ENCODE data around the gene SELENBP1. TPM values are rescaled to one million over a fixed set of nuclear protein-coding genes. Genes with fewer than 3 reads are reported as not detected.
A peak's percentile ranks its signal among the peaks of the same experiment; 100 is the strongest.

Gene SELENBP1
- total and polyA plus RNA-seq, 9 of the 15 experiments (the other 6 are each of a cell fraction or from before 2014, with no cell fraction given): 25.8 to 81.2 (median 47.1) TPM

DNA sequence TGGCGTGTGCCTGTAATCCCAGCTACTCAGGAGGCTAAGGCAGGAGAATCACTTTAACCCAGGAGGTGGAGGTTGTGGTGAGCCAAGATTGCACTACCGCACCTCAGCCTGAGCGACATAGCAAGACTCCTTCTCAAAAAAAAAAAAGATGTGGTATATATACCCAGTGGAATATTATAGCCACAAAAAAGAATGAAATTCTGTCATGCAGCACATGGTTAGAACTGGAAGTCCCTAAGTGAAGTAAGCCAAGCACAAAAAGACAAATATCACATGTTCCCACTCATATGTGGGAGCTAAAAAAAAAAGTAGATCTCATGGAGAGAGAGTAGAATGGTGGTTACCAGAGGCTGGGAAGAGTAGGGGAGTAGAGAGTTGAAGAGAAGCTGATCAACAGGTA, 45.6 kb upstream of the SELENBP1 start:
- no peaks in the 10 kb centered on the region for H3K9me3 ChIP-seq (replicated peaks; ENCODE audit: control insufficient read depth, insufficient read depth, low read depth, low read length)
- WGBS (ENCODE audit: insufficient coverage, low coverage, missing lambda C conversion rate): 94% methylated on average over 3 of the region's 3 CpGs
- H3K27ac ChIP-seq (ENCODE audit: extremely low read depth, low read depth, low read length): no peak overlapping the region
- FAIRE-seq (no peak), DNase-seq (ENCODE audit: extremely low read depth in 1 of 4, low spot score in 3 of 4) (no peak), ATAC-seq (no peak)
- no TSS peak for BruUV-seq (replicated peaks)
- H2AFZ ChIP-seq (ENCODE audit: low read depth, low read length): no peak overlapping the region
- POLR2A ChIA-PET: interaction anchor here (0.9 to 2.0 kb wide), 5 partner anchors 9 to 106 kb away, joined by 3 to 7 read pairs (median 4); partner anchors contain the start of gene PSMB4
- H4K20me1 ChIP-seq (replicated peaks; ENCODE audit: control insufficient read depth, insufficient read depth, low read length): no peaks in the 10 kb centered on the region
- no peaks in the 10 kb centered on the region for H3K4me1 ChIP-seq (replicated peaks in 1 of 2; ENCODE audit: control insufficient read depth in 2 of 2, insufficient read depth in 2 of 2, low read length in 2 of 2)
- TF ChIP-seq, protein P1, sequence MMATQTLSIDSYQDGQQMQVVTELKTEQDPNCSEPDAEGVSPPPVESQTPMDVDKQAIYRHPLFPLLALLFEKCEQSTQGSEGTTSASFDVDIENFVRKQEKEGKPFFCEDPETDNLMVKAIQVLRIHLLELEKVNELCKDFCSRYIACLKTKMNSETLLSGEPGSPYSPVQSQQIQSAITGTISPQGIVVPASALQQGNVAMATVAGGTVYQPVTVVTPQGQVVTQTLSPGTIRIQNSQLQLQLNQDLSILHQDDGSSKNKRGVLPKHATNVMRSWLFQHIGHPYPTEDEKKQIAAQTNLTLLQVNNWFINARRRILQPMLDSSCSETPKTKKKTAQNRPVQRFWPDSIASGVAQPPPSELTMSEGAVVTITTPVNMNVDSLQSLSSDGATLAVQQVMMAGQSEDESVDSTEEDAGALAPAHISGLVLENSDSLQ (IDR thresholded peaks at IDR 0.05): no peak
- 0 out of 2 replicates have a peak, but pooled peaks have one; percentile 8 for TF ChIP-seq ELF4 (CRISPR knock-in tag; IDR thresholded peaks at IDR 0.05)
- in situ Hi-C loops (cut with MboI): no loop called here
- intact Hi-C loops (cut with micrococcal nuclease): no loop called here
- CTCF ChIA-PET (ENCODE audit: low intra/inter-chr PET ratio): no interaction called here
- H3K4me2 ChIP-seq (ENCODE audit: insufficient read depth, low read length): no peak overlapping the region
- H3K9me1 ChIP-seq (ENCODE audit: control insufficient read depth, insufficient read depth, low read length): no peaks in the 10 kb centered on the region
- H3K79me2 ChIP-seq (ENCODE audit: control insufficient read depth, insufficient read depth, low read length): no peaks in the 10 kb centered on the region
- no peak overlapping the region for H3K9ac ChIP-seq (ENCODE audit: insufficient read depth in 1 of 2, low read depth in 2 of 2, low read length in 2 of 2)
- peaks cover 70% of the 10 kb centered on the region for H3K36me3 ChIP-seq (ENCODE audit: control insufficient read depth, insufficient read depth, low read length)
- no peak overlapping the region for H3K4me3 ChIP-seq
- H3K27me3 ChIP-seq (ENCODE audit: control insufficient read depth in 2 of 2, insufficient read depth in 2 of 2, low read length in 2 of 2): no peaks in the 10 kb centered on the region

DNA sequence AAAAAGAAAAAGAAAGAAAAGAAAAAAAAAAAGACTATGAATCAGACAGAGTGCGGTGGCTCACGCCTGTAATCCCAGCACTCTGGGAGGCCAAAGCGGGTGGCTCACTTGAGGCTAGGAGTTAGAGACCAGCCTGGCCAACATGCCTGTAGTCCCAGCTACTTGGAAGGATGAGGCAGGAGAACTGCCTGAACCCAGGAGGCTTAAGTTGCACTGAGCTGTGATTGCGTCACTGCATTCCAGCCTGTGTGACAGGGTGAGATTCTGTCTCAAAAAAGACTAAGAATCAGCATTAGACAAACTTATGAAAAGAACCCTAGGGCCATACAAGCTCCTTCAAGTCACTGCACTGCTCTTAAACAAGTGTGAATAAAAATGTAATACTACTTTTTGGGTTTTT, 43.7 kb upstream of the SELENBP1 start:
- no peak overlapping the region for H3K9ac ChIP-seq (ENCODE audit: insufficient read depth in 1 of 2, low read depth in 2 of 2, low read length in 2 of 2)
- intact Hi-C loops (cut with micrococcal nuclease) (no loop called here), in situ Hi-C loops (cut with MboI) (no loop called here)
- DNase-seq (ENCODE audit: extremely low read depth in 1 of 4, low spot score in 3 of 4) (no peak), ATAC-seq (no peak), FAIRE-seq (no peak)
- POLR2A ChIA-PET: interaction anchor here (1.0 to 2.0 kb wide), 3 partner anchors 9 to 17 kb away, joined by 3 to 7 read pairs (median 4); partner anchors contain the start of gene PSMB4
- H3K9me1 ChIP-seq (ENCODE audit: control insufficient read depth, insufficient read depth, low read length): no peaks in the 10 kb centered on the region
- H3K4me2 ChIP-seq (ENCODE audit: insufficient read depth, low read length): no peak overlapping the region
- CTCF ChIA-PET (ENCODE audit: low intra/inter-chr PET ratio): no interaction called here
- H2AFZ ChIP-seq (ENCODE audit: low read depth, low read length): no peak overlapping the region
- no peaks in the 10 kb centered on the region for H3K27me3 ChIP-seq (ENCODE audit: control insufficient read depth in 2 of 2, insufficient read depth in 2 of 2, low read length in 2 of 2)
- H3K9me3 ChIP-seq (replicated peaks; ENCODE audit: control insufficient read depth, insufficient read depth, low read depth, low read length): no peaks in the 10 kb centered on the region
- no peaks in the 10 kb centered on the region for H3K79me2 ChIP-seq (ENCODE audit: control insufficient read depth, insufficient read depth, low read length)
- H3K4me1 ChIP-seq (replicated peaks in 1 of 2; ENCODE audit: control insufficient read depth in 2 of 2, insufficient read depth in 2 of 2, low read length in 2 of 2): no peaks in the 10 kb centered on the region
- BruUV-seq (replicated peaks): no TSS peak
- peaks cover 70% of the 10 kb centered on the region for H3K36me3 ChIP-seq (ENCODE audit: control insufficient read depth, insufficient read depth, low read length)
- no peak overlapping the region for H3K27ac ChIP-seq (ENCODE audit: extremely low read depth, low read depth, low read length)
- WGBS (ENCODE audit: insufficient coverage, low coverage, missing lambda C conversion rate): 100% methylated on average over 4 of the region's 4 CpGs
- no peak overlapping the region for H3K4me3 ChIP-seq
- no peaks in the 10 kb centered on the region for H4K20me1 ChIP-seq (replicated peaks; ENCODE audit: control insufficient read depth, insufficient read depth, low read length)
- TF ChIP-seq, protein P2, sequence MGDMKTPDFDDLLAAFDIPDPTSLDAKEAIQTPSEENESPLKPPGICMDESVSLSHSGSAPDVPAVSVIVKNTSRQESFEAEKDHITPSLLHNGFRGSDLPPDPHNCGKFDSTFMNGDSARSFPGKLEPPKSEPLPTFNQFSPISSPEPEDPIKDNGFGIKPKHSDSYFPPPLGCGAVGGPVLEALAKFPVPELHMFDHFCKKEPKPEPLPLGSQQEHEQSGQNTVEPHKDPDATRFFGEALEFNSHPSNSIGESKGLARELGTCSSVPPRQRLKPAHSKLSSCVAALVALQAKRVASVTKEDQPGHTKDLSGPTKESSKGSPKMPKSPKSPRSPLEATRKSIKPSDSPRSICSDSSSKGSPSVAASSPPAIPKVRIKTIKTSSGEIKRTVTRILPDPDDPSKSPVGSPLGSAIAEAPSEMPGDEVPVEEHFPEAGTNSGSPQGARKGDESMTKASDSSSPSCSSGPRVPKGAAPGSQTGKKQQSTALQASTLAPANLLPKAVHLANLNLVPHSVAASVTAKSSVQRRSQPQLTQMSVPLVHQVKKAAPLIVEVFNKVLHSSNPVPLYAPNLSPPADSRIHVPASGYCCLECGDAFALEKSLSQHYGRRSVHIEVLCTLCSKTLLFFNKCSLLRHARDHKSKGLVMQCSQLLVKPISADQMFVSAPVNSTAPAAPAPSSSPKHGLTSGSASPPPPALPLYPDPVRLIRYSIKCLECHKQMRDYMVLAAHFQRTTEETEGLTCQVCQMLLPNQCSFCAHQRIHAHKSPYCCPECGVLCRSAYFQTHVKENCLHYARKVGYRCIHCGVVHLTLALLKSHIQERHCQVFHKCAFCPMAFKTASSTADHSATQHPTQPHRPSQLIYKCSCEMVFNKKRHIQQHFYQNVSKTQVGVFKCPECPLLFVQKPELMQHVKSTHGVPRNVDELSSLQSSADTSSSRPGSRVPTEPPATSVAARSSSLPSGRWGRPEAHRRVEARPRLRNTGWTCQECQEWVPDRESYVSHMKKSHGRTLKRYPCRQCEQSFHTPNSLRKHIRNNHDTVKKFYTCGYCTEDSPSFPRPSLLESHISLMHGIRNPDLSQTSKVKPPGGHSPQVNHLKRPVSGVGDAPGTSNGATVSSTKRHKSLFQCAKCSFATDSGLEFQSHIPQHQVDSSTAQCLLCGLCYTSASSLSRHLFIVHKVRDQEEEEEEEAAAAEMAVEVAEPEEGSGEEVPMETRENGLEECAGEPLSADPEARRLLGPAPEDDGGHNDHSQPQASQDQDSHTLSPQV (IDR thresholded peaks at IDR 0.05): no peak
- 0 out of 2 replicates have a peak, but pooled peaks have one; percentile 19 for TF ChIP-seq CEBPB (tag; IDR thresholded peaks at IDR 0.05)
- TF ChIP-seq, protein P3, sequence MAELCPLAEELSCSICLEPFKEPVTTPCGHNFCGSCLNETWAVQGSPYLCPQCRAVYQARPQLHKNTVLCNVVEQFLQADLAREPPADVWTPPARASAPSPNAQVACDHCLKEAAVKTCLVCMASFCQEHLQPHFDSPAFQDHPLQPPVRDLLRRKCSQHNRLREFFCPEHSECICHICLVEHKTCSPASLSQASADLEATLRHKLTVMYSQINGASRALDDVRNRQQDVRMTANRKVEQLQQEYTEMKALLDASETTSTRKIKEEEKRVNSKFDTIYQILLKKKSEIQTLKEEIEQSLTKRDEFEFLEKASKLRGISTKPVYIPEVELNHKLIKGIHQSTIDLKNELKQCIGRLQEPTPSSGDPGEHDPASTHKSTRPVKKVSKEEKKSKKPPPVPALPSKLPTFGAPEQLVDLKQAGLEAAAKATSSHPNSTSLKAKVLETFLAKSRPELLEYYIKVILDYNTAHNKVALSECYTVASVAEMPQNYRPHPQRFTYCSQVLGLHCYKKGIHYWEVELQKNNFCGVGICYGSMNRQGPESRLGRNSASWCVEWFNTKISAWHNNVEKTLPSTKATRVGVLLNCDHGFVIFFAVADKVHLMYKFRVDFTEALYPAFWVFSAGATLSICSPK (IDR thresholded peaks at IDR 0.05; ENCODE audit: borderline replicate concordance): no peak
- TF ChIP-seq ZNF431 (CRISPR knock-in tag; IDR thresholded peaks at IDR 0.05): no peak
